ENCODE data around the gene TMEM115. TPM values are rescaled to one million over a fixed set of nuclear protein-coding genes. Genes with fewer than 3 reads are reported as not detected.
A peak's percentile ranks its signal among the peaks of the same experiment; 100 is the strongest.

TMEM115 gene
- 10 to 100 TPM; 24.2 to 41.6 (median 30.6) TPM for total RNA-seq

- WGBS, 2 donors: 0% methylated on average over 7 of the region's 64 CpGs; no CpG with 5 or more reads in 1 of the 2 donors
- Histone ChIP-seq H3K36me3 (peaks cover 13 to 44% (median 16%) of the 10 kb centered on the region in 3 donors), H3K9me3 (no peaks in the 10 kb centered on the region), H3K4me1 (peaks cover 33 to 52% (median 37%) of the 10 kb centered on the region in 3 donors), H3K4me3 (peak within 1 kb of the TSS; percentile 85 to 98 (median 92)), H3K27me3 (no peaks in the 10 kb centered on the region), H3K27ac (peak within 1 kb of the TSS; percentile 86 to 97 (median 94))
- peak; percentile 94 for DNase-seq
- peak in 3 of 4 donors; percentile 49 to 75 (median 56) for TF ChIP-seq POLR2A (IDR thresholded peaks at IDR 0.05)
- TF ChIP-seq CTCF (IDR thresholded peaks at IDR 0.05): peak in 1 of 6 experiments; percentile 29
- intact Hi-C loops (cut with DNase I): no loop called here
Measured at GRCh38 chr3:50358911-50359759, at the start of gene TMEM115. TMEM115 (minus strand) TSS chr3:50359521; CDS start chr3:50359063, 458 bp downstream.

GRCh38 chr3:50408443-50408944, 49.2 kb upstream of the TMEM115 start:
- no peak overlapping the region for H3K27ac ChIP-seq
- H3K36me3 ChIP-seq: no peaks in the 10 kb centered on the region
- H3K4me1 ChIP-seq: no peaks in the 10 kb centered on the region
- WGBS, 2 donors: 81 to 85% methylated on average over 5 to 6 of the region's 15 CpGs
- intact Hi-C loops (cut with DNase I): no loop called here
- DNase-seq: no peak
- no peaks in the 10 kb centered on the region for H3K9me3 ChIP-seq
- H3K27me3 ChIP-seq: peaks cover 0 to 6% (median 0%) of the 10 kb centered on the region in 4 donors
- no peak overlapping the region for H3K4me3 ChIP-seq
- TF ChIP-seq CTCF (IDR thresholded peaks at IDR 0.05): no peak
- no peak for TF ChIP-seq POLR2A (IDR thresholded peaks at IDR 0.05)

GRCh38 chr3:50406487-50406886, 47.2 kb upstream of the TMEM115 start:
- no peak for DNase-seq
- no peaks in the 10 kb centered on the region for H3K9me3 ChIP-seq
- TF ChIP-seq CTCF (IDR thresholded peaks at IDR 0.05) (no peak), POLR2A (IDR thresholded peaks at IDR 0.05) (no peak)
- intact Hi-C loops (cut with DNase I): no loop called here
- H3K36me3 ChIP-seq: no peaks in the 10 kb centered on the region
- H3K4me1 ChIP-seq: peaks cover 0 to 6% (median 0%) of the 10 kb centered on the region in 3 donors
- peaks cover 0 to 10% (median 0%) of the 10 kb centered on the region in 4 donors for H3K27me3 ChIP-seq
- H3K4me3 ChIP-seq: no peak overlapping the region
- WGBS, 2 donors: 37 to 42% methylated on average over 1 of the region's 1 CpG
- H3K27ac ChIP-seq: no peak overlapping the region

- Histone ChIP-seq H3K4me1 (peaks cover 0 to 6% (median 0%) of the 10 kb centered on the region in 3 donors), H3K27ac (no peak overlapping the region), H3K27me3 (peaks cover 0 to 14% (median 0%) of the 10 kb centered on the region in 4 donors), H3K36me3 (no peaks in the 10 kb centered on the region), H3K4me3 (no peak overlapping the region), H3K9me3 (no peaks in the 10 kb centered on the region)
- TF ChIP-seq CTCF (IDR thresholded peaks at IDR 0.05) (no peak), POLR2A (IDR thresholded peaks at IDR 0.05) (no peak)
- no peak for DNase-seq
- intact Hi-C loops (cut with DNase I): no loop called here
- 22 to 27% methylated on average over 2 to 3 of the region's 8 CpGs for WGBS, 2 donors
Measured at GRCh38 chr3:50405249-50405648, 45.9 kb upstream of the TMEM115 start.

GRCh38 chr3:50401978-50402595, 42.8 kb upstream of the TMEM115 start:
- peaks cover 0 to 6% (median 0%) of the 10 kb centered on the region in 3 donors for H3K4me1 ChIP-seq
- no peak for DNase-seq
- no peaks in the 10 kb centered on the region for H3K36me3 ChIP-seq
- H3K27ac ChIP-seq: no peak overlapping the region
- no peaks in the 10 kb centered on the region for H3K9me3 ChIP-seq
- 15 to 23% methylated on average over 3 to 5 of the region's 5 CpGs for WGBS, 2 donors
- intact Hi-C loops (cut with DNase I): no loop called here
- peaks cover 0 to 43% (median 0%) of the 10 kb centered on the region in 4 donors for H3K27me3 ChIP-seq
- H3K4me3 ChIP-seq: no peak overlapping the region
- no peak for TF ChIP-seq CTCF (IDR thresholded peaks at IDR 0.05)
- no peak for TF ChIP-seq POLR2A (IDR thresholded peaks at IDR 0.05)
